ENCODE data around the gene GNB3. TPM values are rescaled to one million over a fixed set of nuclear protein-coding genes. Genes with fewer than 3 reads are reported as not detected.

Gene GNB3
- total RNA-seq, 1 donor from 2014 or later: 22.2 TPM

DNA sequence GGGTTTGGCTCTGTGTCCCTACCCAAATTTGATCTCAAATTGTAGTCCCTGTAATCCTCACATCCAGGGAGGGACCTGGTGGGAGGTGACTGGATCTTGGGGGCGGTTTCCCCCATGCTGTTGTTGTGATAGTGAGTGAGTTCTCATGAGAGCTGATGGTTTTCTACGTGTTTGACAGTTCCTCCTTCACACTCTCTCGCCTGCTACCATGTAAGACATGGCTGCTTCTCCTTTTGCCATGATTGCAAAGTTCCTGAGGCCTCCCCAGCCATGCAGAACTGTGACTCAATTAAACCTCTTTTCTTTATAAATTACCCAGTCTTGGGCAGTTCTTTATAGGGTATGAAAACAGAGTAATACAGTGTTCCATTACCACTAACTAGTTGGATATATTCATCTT lies 53.6 kb downstream of the GNB3 start:
- no peaks in the 10 kb centered on the region for H3K27me3 Mint-ChIP-seq (ENCODE audit: low read depth)
- no peak overlapping the region for H3K4me3 Mint-ChIP-seq
- H3K36me3 Mint-ChIP-seq (ENCODE audit: low read depth): peaks cover 2% of the 10 kb centered on the region
- peaks cover 20% of the 10 kb centered on the region for H3K4me1 Mint-ChIP-seq
- no peak overlapping the region for H3K27ac Mint-ChIP-seq (ENCODE audit: unreplicated experiment)
- no peak for DNase-seq (ENCODE audit: low read depth, low spot score)
- H3K9me3 Mint-ChIP-seq: peaks cover 4% of the 10 kb centered on the region
- TF ChIP-seq, protein P1, sequence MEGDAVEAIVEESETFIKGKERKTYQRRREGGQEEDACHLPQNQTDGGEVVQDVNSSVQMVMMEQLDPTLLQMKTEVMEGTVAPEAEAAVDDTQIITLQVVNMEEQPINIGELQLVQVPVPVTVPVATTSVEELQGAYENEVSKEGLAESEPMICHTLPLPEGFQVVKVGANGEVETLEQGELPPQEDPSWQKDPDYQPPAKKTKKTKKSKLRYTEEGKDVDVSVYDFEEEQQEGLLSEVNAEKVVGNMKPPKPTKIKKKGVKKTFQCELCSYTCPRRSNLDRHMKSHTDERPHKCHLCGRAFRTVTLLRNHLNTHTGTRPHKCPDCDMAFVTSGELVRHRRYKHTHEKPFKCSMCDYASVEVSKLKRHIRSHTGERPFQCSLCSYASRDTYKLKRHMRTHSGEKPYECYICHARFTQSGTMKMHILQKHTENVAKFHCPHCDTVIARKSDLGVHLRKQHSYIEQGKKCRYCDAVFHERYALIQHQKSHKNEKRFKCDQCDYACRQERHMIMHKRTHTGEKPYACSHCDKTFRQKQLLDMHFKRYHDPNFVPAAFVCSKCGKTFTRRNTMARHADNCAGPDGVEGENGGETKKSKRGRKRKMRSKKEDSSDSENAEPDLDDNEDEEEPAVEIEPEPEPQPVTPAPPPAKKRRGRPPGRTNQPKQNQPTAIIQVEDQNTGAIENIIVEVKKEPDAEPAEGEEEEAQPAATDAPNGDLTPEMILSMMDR (conservative IDR thresholded peaks at IDR 0.05): no peak

Other genes with a start within 250 kb of the GNB3 start
- 476 and 492 TPM in 2 replicates for gene CHD4, start 233.5 kb upstream of the GNB3 start, total RNA-seq
- not detected in 2 replicates for gene LPAR5, start 205.0 kb upstream of the GNB3 start, total RNA-seq
- gene ACRBP, start 193.5 kb upstream of the GNB3 start, total RNA-seq: 1.9 and 2.4 TPM in 2 replicates
- gene ING4, start 177.8 kb upstream of the GNB3 start, total RNA-seq: 37.9 TPM in 2 replicates
- 93.2 and 94.3 TPM in 2 replicates for gene ZNF384, start 151.6 kb upstream of the GNB3 start, total RNA-seq
- gene PIANP, start 140.1 kb upstream of the GNB3 start, total RNA-seq: 8.6 and 8.7 TPM in 2 replicates
- 37.5 and 37.7 TPM in 2 replicates for gene COPS7A, start 116.9 kb upstream of the GNB3 start, total RNA-seq
- 203 and 217 TPM in 2 replicates for gene MLF2, start 87.8 kb upstream of the GNB3 start, total RNA-seq
- gene PTMS, start 74.6 kb upstream of the GNB3 start, total RNA-seq: 629 and 669 TPM in 2 replicates
- 4.7 and 4.9 TPM in 2 replicates for gene LAG3, start 68.4 kb upstream of the GNB3 start, total RNA-seq
- 3.8 and 4.1 TPM in 2 replicates for gene CD4, start 51.4 kb upstream of the GNB3 start, total RNA-seq
- 16.4 and 17.4 TPM in 2 replicates for gene GPR162, start 19.1 kb upstream of the GNB3 start, total RNA-seq
- 47.4 and 52.7 TPM in 2 replicates for gene P3H3, start 12.5 kb upstream of the GNB3 start, total RNA-seq
- 67.9 and 71.7 TPM in 2 replicates for gene CDCA3, start 10.4 kb downstream of the GNB3 start, total RNA-seq
- 172 and 173 TPM in 2 replicates for gene USP5, start 11.2 kb downstream of the GNB3 start, total RNA-seq
- gene TPI1, start 26.6 kb downstream of the GNB3 start, total RNA-seq: 685 and 713 TPM in 2 replicates
- 6.2 and 7.0 TPM in 2 replicates for gene SPSB2, start 32.4 kb downstream of the GNB3 start, total RNA-seq
- 4.8 and 5.2 TPM in 2 replicates for gene LRRC23, start 63.9 kb downstream of the GNB3 start, total RNA-seq
- 67.5 and 68.4 TPM in 2 replicates for gene ENO2, start 73.7 kb downstream of the GNB3 start, total RNA-seq
- gene ATN1, start 87.0 kb downstream of the GNB3 start, total RNA-seq: 118 and 122 TPM in 2 replicates
- gene RNU7-1, start 102.9 kb downstream of the GNB3 start, total RNA-seq: not detected in 2 replicates
- gene C12orf57, start 103.1 kb downstream of the GNB3 start, total RNA-seq: 293 and 298 TPM in 2 replicates
- gene PTPN6, start 110.4 kb downstream of the GNB3 start, total RNA-seq: 0.73 and 1.1 TPM in 2 replicates
- gene PHB2, start 129.7 kb downstream of the GNB3 start, total RNA-seq: 330 and 335 TPM in 2 replicates
- 57.5 and 65.5 TPM in 2 replicates for gene EMG1, start 130.0 kb downstream of the GNB3 start, total RNA-seq
- gene LPCAT3, start 177.6 kb downstream of the GNB3 start, total RNA-seq: 29.7 and 32.8 TPM in 2 replicates
- gene C1S, start 219.8 kb downstream of the GNB3 start, total RNA-seq: 2.2 and 3.6 TPM in 2 replicates